ENCODE data around the gene UST.

- TF ChIP-seq CTCF (IDR thresholded peaks at IDR 0.05): no peak
- TF ChIP-seq EZH2 (IDR thresholded peaks at IDR 0.05): no peak
Measured at GRCh38 chr6:148971031-148971927, 224.4 kb downstream of the UST start.
